HL-60 (cell line): ENCODE data around the gene GMDS.

Experiments used
- DNase-seq, 2 experiments: peaks; one replicate each; pipeline ENCODE4 v3.0.0-alpha.2; 2010 to 2020; ENCODE audit warnings: low read depth in 1 of 2, low spot score in 1 of 2
- H3K27ac ChIP-seq: fragments of 250-450 bp; sonication (Bioruptor Pico); replicated peaks from 2 replicates; pipeline ENCODE4 v1.5.1; 2020; ENCODE audit warnings: mild to moderate bottlenecking, moderate library complexity
- H3K27me3 ChIP-seq: fragments of 250-450 bp; sonication (Bioruptor Pico); 2 replicates; pipeline ENCODE4 v1.5.1; 2021; ENCODE audit warnings: mild to moderate bottlenecking, moderate library complexity; ENCODE audit not compliant: insufficient read depth, poor library complexity, severe bottlenecking
- H3K4me3 ChIP-seq: replicated peaks from 2 replicates; pipeline ENCODE4 v1.5.1; 2011; ENCODE audit warnings: mild to moderate bottlenecking, control low read depth, low read length; ENCODE audit not compliant: insufficient read depth
- GABPA ChIP-seq: IDR thresholded peaks from 2 replicates; pipeline ENCODE4 v1.6.1; 2012; ENCODE audit warnings: low read depth
- POLR2AphosphoS5 ChIP-seq: IDR thresholded peaks from 2 replicates; pipeline ENCODE4 v1.6.1; 2012; ENCODE audit warnings: low read depth
- SPI1 ChIP-seq: IDR thresholded peaks from 2 replicates; pipeline ENCODE4 v1.6.1; 2012; ENCODE audit warnings: low read depth, mild to moderate bottlenecking, borderline replicate concordance
- TF ChIP-seq, protein P1 (sequence below): IDR thresholded peaks from one replicate; pipeline ENCODE4 v1.5.1; 2011; ENCODE audit warnings: low read length, control low read depth, inconsistent platforms; ENCODE audit not compliant: insufficient read depth
- TF ChIP-seq, protein P2 (sequence below): IDR thresholded peaks from 2 replicates; pipeline ENCODE4 v1.6.1; 2012; ENCODE audit warnings: low read depth; ENCODE audit not compliant: insufficient replicate concordance

GMDS gene

DNA sequence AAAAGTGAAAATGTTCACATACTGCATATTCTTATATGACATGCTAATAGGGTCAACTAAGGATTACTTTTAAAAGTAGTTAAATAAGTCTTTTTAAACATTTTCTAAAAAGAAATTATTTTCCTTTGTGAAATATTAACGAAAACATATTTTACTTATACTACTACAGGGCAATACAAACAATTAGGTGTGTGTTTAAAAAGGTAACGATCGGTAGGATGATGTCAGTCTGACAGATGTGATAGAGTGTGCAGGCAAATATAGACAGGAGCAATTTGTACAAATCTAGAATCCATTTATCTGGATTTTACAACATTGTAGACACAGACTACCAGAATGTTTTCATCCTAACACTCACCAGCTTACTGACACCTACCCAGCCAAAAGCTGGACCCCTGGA is 378.2 kb downstream of the GMDS start:
- H3K27ac ChIP-seq = no peak overlapping the region
- DNase-seq = no peak
- no peak overlapping the region for H3K4me3 ChIP-seq
- TF ChIP-seq SPI1 = no peak
- TF ChIP-seq, protein P1, sequence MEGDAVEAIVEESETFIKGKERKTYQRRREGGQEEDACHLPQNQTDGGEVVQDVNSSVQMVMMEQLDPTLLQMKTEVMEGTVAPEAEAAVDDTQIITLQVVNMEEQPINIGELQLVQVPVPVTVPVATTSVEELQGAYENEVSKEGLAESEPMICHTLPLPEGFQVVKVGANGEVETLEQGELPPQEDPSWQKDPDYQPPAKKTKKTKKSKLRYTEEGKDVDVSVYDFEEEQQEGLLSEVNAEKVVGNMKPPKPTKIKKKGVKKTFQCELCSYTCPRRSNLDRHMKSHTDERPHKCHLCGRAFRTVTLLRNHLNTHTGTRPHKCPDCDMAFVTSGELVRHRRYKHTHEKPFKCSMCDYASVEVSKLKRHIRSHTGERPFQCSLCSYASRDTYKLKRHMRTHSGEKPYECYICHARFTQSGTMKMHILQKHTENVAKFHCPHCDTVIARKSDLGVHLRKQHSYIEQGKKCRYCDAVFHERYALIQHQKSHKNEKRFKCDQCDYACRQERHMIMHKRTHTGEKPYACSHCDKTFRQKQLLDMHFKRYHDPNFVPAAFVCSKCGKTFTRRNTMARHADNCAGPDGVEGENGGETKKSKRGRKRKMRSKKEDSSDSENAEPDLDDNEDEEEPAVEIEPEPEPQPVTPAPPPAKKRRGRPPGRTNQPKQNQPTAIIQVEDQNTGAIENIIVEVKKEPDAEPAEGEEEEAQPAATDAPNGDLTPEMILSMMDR = no peak
- TF ChIP-seq, protein P2, sequence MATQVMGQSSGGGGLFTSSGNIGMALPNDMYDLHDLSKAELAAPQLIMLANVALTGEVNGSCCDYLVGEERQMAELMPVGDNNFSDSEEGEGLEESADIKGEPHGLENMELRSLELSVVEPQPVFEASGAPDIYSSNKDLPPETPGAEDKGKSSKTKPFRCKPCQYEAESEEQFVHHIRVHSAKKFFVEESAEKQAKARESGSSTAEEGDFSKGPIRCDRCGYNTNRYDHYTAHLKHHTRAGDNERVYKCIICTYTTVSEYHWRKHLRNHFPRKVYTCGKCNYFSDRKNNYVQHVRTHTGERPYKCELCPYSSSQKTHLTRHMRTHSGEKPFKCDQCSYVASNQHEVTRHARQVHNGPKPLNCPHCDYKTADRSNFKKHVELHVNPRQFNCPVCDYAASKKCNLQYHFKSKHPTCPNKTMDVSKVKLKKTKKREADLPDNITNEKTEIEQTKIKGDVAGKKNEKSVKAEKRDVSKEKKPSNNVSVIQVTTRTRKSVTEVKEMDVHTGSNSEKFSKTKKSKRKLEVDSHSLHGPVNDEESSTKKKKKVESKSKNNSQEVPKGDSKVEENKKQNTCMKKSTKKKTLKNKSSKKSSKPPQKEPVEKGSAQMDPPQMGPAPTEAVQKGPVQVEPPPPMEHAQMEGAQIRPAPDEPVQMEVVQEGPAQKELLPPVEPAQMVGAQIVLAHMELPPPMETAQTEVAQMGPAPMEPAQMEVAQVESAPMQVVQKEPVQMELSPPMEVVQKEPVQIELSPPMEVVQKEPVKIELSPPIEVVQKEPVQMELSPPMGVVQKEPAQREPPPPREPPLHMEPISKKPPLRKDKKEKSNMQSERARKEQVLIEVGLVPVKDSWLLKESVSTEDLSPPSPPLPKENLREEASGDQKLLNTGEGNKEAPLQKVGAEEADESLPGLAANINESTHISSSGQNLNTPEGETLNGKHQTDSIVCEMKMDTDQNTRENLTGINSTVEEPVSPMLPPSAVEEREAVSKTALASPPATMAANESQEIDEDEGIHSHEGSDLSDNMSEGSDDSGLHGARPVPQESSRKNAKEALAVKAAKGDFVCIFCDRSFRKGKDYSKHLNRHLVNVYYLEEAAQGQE = no peak
- TF ChIP-seq GABPA = no peak
- TF ChIP-seq POLR2AphosphoS5 = no peak
- no peaks in the 10 kb centered on the region for H3K27me3 ChIP-seq

DNA sequence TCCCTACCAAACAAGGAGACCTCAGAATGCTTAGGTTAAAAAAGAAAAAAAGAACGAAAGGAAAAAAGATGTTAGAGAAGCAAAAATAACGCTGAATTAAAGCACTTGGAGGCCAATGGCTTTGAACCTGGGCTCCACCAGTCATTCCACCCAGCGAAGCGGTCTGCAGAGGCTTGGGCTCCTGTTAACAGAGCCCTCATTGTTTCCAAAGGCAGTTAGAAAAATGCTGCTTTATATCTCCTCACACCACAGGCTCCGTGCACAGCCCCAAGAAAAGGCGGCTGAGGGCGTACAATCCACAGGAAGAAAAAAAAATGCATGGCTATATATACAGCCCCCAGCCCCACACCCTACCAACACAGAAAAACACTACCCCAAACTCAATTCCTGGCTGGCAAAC is 379.8 kb downstream of the GMDS start:
- Histone ChIP-seq H3K4me3 (no peak overlapping the region), H3K27me3 (no peaks in the 10 kb centered on the region), H3K27ac (no peak overlapping the region)
- no peak for DNase-seq
- TF ChIP-seq GABPA = no peak
- TF ChIP-seq, protein P2 = no peak
- TF ChIP-seq, protein P1 = no peak
- no peak for TF ChIP-seq POLR2AphosphoS5
- TF ChIP-seq SPI1 = no peak

DNA sequence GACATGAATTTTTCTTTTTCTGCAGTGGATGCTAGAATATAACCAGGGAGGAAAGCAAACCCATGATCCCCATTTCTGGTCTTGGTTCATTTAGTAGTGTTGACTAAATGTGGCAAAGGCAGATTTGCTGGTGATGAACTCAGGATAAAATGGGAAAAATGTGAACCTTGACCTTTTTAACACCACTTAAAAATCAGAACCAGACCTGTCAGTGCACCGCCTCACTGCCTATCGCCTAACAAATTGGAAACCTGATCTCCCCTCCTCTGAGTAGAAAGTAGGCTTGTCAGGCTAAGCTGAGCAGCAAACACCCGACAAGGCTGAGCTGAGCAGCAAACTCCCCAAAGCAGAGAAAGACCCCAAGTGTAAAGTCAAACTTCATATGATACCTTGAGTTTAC is 380.9 kb downstream of the GMDS start:
- no peak for TF ChIP-seq SPI1
- TF ChIP-seq GABPA = no peak
- TF ChIP-seq, protein P1 = no peak
- no peak for TF ChIP-seq POLR2AphosphoS5
- TF ChIP-seq, protein P2 = no peak
- Histone ChIP-seq H3K4me3 (no peak overlapping the region), H3K27me3 (no peaks in the 10 kb centered on the region), H3K27ac (no peak overlapping the region)
- no peak for DNase-seq
